ENCODE measurements around the gene GMCL2. TPM values are rescaled to one million over a fixed set of nuclear protein-coding genes. Genes with fewer than 3 reads are reported as not detected.

Gene GMCL2
- total and polyA plus RNA-seq, 4 donors: not detected

DNA sequence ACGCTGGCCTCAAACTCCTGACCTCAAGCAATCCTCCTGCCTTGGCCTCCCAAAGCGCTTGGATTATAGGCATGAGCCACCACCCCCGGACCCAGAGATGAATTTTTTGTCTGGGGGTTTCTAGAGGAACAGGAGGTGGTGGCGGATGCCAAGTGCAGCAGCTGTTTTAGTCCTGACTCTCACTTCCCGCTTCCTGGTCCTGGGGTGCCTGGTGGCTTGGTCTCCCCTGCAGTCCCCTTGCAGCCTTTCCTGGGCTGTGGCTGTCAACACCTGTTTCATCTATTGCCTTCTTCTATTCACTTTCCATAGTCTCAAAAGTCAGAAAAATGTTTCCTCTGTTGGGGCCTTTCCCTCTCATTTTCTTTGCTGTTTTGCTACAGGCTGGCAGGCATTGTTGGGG, 27.0 kb downstream of the GMCL2 start:
- TF ChIP-seq, protein P1, sequence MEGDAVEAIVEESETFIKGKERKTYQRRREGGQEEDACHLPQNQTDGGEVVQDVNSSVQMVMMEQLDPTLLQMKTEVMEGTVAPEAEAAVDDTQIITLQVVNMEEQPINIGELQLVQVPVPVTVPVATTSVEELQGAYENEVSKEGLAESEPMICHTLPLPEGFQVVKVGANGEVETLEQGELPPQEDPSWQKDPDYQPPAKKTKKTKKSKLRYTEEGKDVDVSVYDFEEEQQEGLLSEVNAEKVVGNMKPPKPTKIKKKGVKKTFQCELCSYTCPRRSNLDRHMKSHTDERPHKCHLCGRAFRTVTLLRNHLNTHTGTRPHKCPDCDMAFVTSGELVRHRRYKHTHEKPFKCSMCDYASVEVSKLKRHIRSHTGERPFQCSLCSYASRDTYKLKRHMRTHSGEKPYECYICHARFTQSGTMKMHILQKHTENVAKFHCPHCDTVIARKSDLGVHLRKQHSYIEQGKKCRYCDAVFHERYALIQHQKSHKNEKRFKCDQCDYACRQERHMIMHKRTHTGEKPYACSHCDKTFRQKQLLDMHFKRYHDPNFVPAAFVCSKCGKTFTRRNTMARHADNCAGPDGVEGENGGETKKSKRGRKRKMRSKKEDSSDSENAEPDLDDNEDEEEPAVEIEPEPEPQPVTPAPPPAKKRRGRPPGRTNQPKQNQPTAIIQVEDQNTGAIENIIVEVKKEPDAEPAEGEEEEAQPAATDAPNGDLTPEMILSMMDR (IDR thresholded peaks at IDR 0.05; ENCODE audit: control extremely low read depth, extremely low read depth): no peak
- no peak overlapping the region for H3K27ac ChIP-seq (ENCODE audit: low read depth in 1 of 2, low read length in 1 of 2)

DNA sequence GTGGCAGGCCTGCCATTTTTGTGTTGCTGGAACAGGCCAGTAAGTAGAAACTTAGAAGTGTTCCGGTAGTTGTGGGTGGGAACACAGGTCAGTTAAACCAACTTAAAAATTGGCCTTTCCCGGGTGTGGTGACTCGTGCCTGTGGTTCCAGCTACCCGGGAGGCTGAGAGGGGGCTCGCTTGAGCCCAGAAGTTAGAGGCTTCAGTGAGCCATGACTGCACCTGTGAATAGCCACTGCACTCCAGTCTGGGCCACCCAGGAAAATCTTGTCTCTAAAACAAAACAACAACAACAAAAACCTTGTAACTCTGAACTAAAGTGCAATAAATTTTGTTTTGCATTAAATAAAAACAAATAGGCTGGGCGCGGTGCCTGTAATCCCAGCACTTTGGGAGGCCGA, 32.1 kb downstream of the GMCL2 start:
- WGBS, 2 donors: 82 to 84% methylated on average over 8 of the region's 8 CpGs
- H3K4me1 ChIP-seq (ENCODE audit: control insufficient read depth in 5 of 5, insufficient read depth in 5 of 5, low read length in 5 of 5): peaks cover 0 to 10% (median 5%) of the 10 kb centered on the region in 5 donors

More for the DNA sequence above, 27.0 kb downstream of the GMCL2 start:
- no peaks in the 10 kb centered on the region for H3K36me3 ChIP-seq (ENCODE audit: control insufficient read depth in 4 of 4, insufficient read depth in 4 of 4, low read length in 4 of 4)
- no peak overlapping the region for H3K9ac ChIP-seq (ENCODE audit: insufficient read depth in 1 of 2, low read length in 2 of 2)
- ATAC-seq (ENCODE audit: insufficient read depth, low FRiP score) (no peak), DNase-seq (no peak)
- WGBS, 2 donors: 84 to 88% methylated on average over 5 of the region's 5 CpGs
- no peak overlapping the region for H3K4me3 ChIP-seq
- H3K27me3 ChIP-seq (ENCODE audit: control insufficient read depth in 3 of 3, insufficient read depth in 3 of 3, low read length in 2 of 3): peaks cover 0 to 9% (median 2%) of the 10 kb centered on the region in 3 donors
- H3K9me3 ChIP-seq (ENCODE audit: control insufficient read depth in 4 of 4, insufficient read depth in 3 of 4, low read length in 3 of 4): peaks cover 0 to 1% (median 0%) of the 10 kb centered on the region in 4 donors
- peaks cover 0 to 6% (median 0%) of the 10 kb centered on the region in 5 donors for H3K4me1 ChIP-seq (ENCODE audit: control insufficient read depth in 5 of 5, insufficient read depth in 5 of 5, low read length in 5 of 5)

DNA sequence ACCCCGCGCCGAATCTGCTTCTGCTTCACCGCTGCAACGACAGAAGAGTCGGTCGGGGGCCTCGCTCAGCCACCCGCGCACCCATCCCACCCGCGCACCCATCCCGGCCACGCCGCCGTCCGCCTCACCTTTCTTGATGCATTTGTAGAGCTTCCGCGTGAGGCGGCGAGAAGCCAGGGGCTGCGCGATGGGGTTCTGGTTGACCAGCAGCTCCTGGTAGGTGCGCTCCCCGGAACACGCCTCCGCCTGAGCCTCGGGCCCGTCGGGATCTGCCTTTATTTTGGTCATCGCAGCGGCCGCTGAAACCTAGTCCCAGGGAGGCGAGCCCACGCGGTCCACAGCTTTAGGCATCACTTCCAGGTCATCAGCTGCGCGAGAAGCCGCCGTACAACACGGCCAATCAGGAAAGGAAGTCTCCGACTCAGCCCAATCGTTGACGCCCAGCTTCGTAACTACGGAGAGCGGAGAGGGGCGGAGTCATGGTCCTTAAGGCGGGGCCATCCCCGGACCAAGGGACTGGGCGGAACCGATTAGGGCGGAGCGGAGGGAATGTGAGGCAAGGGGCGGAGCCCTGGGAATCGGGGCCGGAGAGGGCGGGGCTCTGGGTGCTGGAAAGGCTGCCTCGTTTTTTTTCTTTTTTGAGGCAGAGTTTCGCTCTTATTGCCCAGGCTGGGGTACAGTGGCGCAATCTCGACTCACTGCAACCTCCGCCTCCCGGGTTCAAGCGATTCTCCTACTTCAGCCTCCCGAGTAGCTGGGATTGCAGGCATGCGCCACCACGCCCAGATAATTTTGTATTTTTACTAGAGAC, 33.4 kb downstream of the GMCL2 start, which contains the start of gene NHP2:
Gene NHP2 (minus strand): TSS at position 356 of the 811 bp plus-strand sequence. CDS start 68 bp downstream, at position 288.
- ATAC-seq (ENCODE audit: insufficient read depth, low FRiP score) (peak; percentile 100), DNase-seq (peak; percentile 99)
- H3K4me1 ChIP-seq (ENCODE audit: control insufficient read depth in 5 of 5, insufficient read depth in 5 of 5, low read length in 5 of 5): peaks cover 0 to 10% (median 5%) of the 10 kb centered on the region in 5 donors
- H3K27ac ChIP-seq (ENCODE audit: low read depth in 1 of 2, low read length in 1 of 2): peak within 1 kb of the TSS; percentile 82 to 89
- peak within 1 kb of the TSS in 1 of 2 donors; percentile 75 for H3K9ac ChIP-seq (ENCODE audit: insufficient read depth in 1 of 2, low read length in 2 of 2)
- H3K36me3 ChIP-seq (ENCODE audit: control insufficient read depth in 4 of 4, insufficient read depth in 4 of 4, low read length in 4 of 4): peaks cover 0 to 18% (median 12%) of the 10 kb centered on the region in 4 donors
- TF ChIP-seq, protein P1 (IDR thresholded peaks at IDR 0.05; ENCODE audit: control extremely low read depth, extremely low read depth): no peak
- no peaks in the 10 kb centered on the region for H3K9me3 ChIP-seq (ENCODE audit: control insufficient read depth in 4 of 4, insufficient read depth in 3 of 4, low read length in 3 of 4)
- WGBS, 2 donors: 2 to 3% methylated on average over 68 of the region's 68 CpGs
- H3K27me3 ChIP-seq (ENCODE audit: control insufficient read depth in 3 of 3, insufficient read depth in 3 of 3, low read length in 2 of 3): no peaks in the 10 kb centered on the region
- peak within 1 kb of the TSS; percentile 80 for H3K4me3 ChIP-seq

More for the DNA sequence above, 32.1 kb downstream of the GMCL2 start:
- no peak overlapping the region for H3K27ac ChIP-seq (ENCODE audit: low read depth in 1 of 2, low read length in 1 of 2)
- peaks cover 0 to 11% (median 7%) of the 10 kb centered on the region in 4 donors for H3K36me3 ChIP-seq (ENCODE audit: control insufficient read depth in 4 of 4, insufficient read depth in 4 of 4, low read length in 4 of 4)
- TF ChIP-seq, protein P1 (IDR thresholded peaks at IDR 0.05; ENCODE audit: control extremely low read depth, extremely low read depth): no peak
- no peak overlapping the region for H3K4me3 ChIP-seq
- H3K9ac ChIP-seq (ENCODE audit: insufficient read depth in 1 of 2, low read length in 2 of 2): no peak overlapping the region
- no peaks in the 10 kb centered on the region for H3K9me3 ChIP-seq (ENCODE audit: control insufficient read depth in 4 of 4, insufficient read depth in 3 of 4, low read length in 3 of 4)
- no peaks in the 10 kb centered on the region for H3K27me3 ChIP-seq (ENCODE audit: control insufficient read depth in 3 of 3, insufficient read depth in 3 of 3, low read length in 2 of 3)
- no peak for DNase-seq
- ATAC-seq (ENCODE audit: insufficient read depth, low FRiP score): no peak

Measured in lung (tissue), 12 donors.